Uterus (tissue), 2 donors: Measurements from ENCODE around the gene CACNA1D.

ENCODE experiments used
- POLR2A ChIP-seq, 2 donors: fragments of 450-650 bp; IDR thresholded peaks; one replicate each; pipeline ENCODE4 v1.6.1; 2016; ENCODE audit warnings: antibody characterized with exemption in 2 of 2, mild to moderate bottlenecking in 1 of 2, moderate library complexity in 1 of 2
- TF ChIP-seq, protein P1 (sequence below), 4 experiments: fragments of 200-600 bp in 2 of 4; fragments of 450-650 bp in 2 of 4; sonication (generic) in 2 of 4; IDR thresholded peaks; one replicate each; pipeline ENCODE4 v1.5.1; 2016 to 2019; ENCODE audit warnings: antibody characterized with exemption in 4 of 4, mild to moderate bottlenecking in 2 of 4, moderate library complexity in 1 of 4

DNA sequence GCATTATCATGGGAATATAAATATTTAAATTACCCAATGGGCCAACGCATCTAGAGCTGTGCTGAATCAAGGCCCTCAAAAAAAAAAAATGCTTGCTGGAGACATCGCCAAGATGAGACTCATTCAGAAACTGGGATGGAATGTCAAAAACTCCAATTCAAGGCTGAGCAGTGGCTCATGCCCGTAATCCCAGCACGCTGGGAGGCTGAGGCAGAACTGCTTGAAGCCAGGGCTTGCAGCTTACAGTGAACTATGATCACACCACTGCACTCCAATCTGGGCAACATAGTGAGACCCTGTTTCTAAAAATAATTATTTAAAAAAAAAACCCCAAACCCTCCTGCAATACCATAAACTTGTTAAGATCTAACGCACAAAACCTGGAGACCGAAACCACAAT is 3.1 kb upstream of the CACNA1D start:
- TF ChIP-seq, protein P1, sequence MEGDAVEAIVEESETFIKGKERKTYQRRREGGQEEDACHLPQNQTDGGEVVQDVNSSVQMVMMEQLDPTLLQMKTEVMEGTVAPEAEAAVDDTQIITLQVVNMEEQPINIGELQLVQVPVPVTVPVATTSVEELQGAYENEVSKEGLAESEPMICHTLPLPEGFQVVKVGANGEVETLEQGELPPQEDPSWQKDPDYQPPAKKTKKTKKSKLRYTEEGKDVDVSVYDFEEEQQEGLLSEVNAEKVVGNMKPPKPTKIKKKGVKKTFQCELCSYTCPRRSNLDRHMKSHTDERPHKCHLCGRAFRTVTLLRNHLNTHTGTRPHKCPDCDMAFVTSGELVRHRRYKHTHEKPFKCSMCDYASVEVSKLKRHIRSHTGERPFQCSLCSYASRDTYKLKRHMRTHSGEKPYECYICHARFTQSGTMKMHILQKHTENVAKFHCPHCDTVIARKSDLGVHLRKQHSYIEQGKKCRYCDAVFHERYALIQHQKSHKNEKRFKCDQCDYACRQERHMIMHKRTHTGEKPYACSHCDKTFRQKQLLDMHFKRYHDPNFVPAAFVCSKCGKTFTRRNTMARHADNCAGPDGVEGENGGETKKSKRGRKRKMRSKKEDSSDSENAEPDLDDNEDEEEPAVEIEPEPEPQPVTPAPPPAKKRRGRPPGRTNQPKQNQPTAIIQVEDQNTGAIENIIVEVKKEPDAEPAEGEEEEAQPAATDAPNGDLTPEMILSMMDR (IDR thresholded peaks at IDR 0.05): no peak
- TF ChIP-seq POLR2A (IDR thresholded peaks at IDR 0.05): no peak
